Upper lobe of left lung (tissue), 6 donors: ENCODE results near the gene TLN1. TPM values are rescaled to one million over a fixed set of nuclear protein-coding genes. Genes with fewer than 3 reads are reported as not detected.

Experiments used
- ATAC-seq, 2 donors: fragments of 200-7000 bp; cut with Tn5 transposase; one replicate each; pipeline ENCODE4 v1.9.1; 2022; ENCODE audit warnings: mild to moderate bottlenecking in 2 of 2, moderate library complexity in 2 of 2; ENCODE audit not compliant: low FRiP score in 2 of 2
- DNase-seq, 2 donors: peaks; one replicate each; pipeline ENCODE4 v3.0.0-alpha.2; 2019 to 2020
- H3K27ac ChIP-seq, 4 donors: fragments of 200-600 bp; sonication (generic); one replicate each; pipeline ENCODE4 v1.5.1; 2016 to 2019
- H3K27me3 ChIP-seq, 4 donors: fragments of 200-600 bp; sonication (generic); one replicate each; pipeline ENCODE4 v1.5.1; 2017 to 2019
- H3K36me3 ChIP-seq, 4 donors: fragments of 200-600 bp; sonication (generic); one replicate each; pipeline ENCODE4 v1.5.1; 2016 to 2019
- H3K4me1 ChIP-seq, 4 donors: fragments of 200-600 bp; sonication (generic); one replicate each; pipeline ENCODE4 v1.5.1; 2018 to 2019
- H3K4me3 ChIP-seq, 4 donors: fragments of 200-600 bp; sonication (generic); one replicate each; pipeline ENCODE4 v1.5.1; 2017 to 2019; ENCODE audit warnings: mild to moderate bottlenecking in 2 of 4, moderate library complexity in 1 of 4
- H3K9me3 ChIP-seq, 4 donors: fragments of 200-600 bp; sonication (generic); one replicate each; pipeline ENCODE4 v1.5.1; 2018 to 2019
- CTCF ChIP-seq, 6 experiments: fragments of 450-650 bp in 4 of 6; fragments of 200-600 bp in 2 of 6; sonication (generic) in 2 of 6; IDR thresholded peaks; one replicate each; pipeline ENCODE4 v1.5.1; 2016 to 2019; ENCODE audit warnings: antibody characterized with exemption in 6 of 6
- EP300 ChIP-seq, 4 donors: sonication (generic); formaldehyde crosslinking; IDR thresholded peaks; one replicate each; pipeline ENCODE4 v1.5.1; 2017; ENCODE audit warnings: antibody characterized with exemption in 4 of 4, control low read depth in 2 of 4
- POLR2A ChIP-seq, 4 donors: fragments of 450-650 bp; IDR thresholded peaks; one replicate each; pipeline ENCODE4 v1.5.1; 2016 to 2017; ENCODE audit warnings: antibody characterized with exemption in 4 of 4, mild to moderate bottlenecking in 2 of 4
- POLR2AphosphoS5 ChIP-seq, 2 donors: sonication (generic); formaldehyde crosslinking; IDR thresholded peaks; one replicate each; pipeline ENCODE4 v1.5.1; 2017; ENCODE audit warnings: antibody characterized with exemption in 2 of 2
- WGBS, 2 donors: methylation state at CpG; one replicate each; pipeline ENCODE4 v1.1.5; 2017 to 2018; 5-methylcytosine and 5-hydroxymethylcytosine counted together
- total RNA-seq, 6 donors: library from RNA; depleted of rRNA in 4 of 6; stranded (reverse); fragments of >200 nt in 4 of 6; gene quantifications; one replicate each; pipeline versions ENCODE4 v1.1.0 to v1.2.1, GENCODE V29; 2016 to 2021
- donor health status: DM: no; HTN: no; CAD: no; lungs with moderate emphysema.
- donor health status: DM: no; HTN: yes; CAD: no; lungs with severe emphysema.

Gene TLN1
- total RNA-seq, 6 donors from 2014 or later: 237 to 557 (median 325) TPM

GRCh38 chr9:35666045-35666444, 66.0 kb downstream of the TLN1 start:
- no peaks in the 10 kb centered on the region for H3K27me3 ChIP-seq
- peaks cover 0 to 13% (median 1%) of the 10 kb centered on the region in 4 donors for H3K36me3 ChIP-seq
- no peaks in the 10 kb centered on the region for H3K9me3 ChIP-seq
- peaks cover 10 to 32% (median 17%) of the 10 kb centered on the region in 4 donors for H3K4me1 ChIP-seq
- no peak for ATAC-seq
- no peak overlapping the region for H3K4me3 ChIP-seq
- DNase-seq: no peak
- no peak for TF ChIP-seq EP300 (IDR thresholded peaks at IDR 0.05)
- no peak for TF ChIP-seq CTCF (IDR thresholded peaks at IDR 0.05)
- no peak for TF ChIP-seq POLR2A (IDR thresholded peaks at IDR 0.05)
- no peak for TF ChIP-seq POLR2AphosphoS5 (IDR thresholded peaks at IDR 0.05)
- H3K27ac ChIP-seq: no peak overlapping the region
- 79 to 93% methylated on average over 1 of the region's 1 CpG for WGBS, 2 donors

- H3K27ac ChIP-seq: peak overlapping the region; percentile 28 to 72 (median 69)
- no peak for ATAC-seq
- H3K36me3 ChIP-seq: peaks cover 0 to 19% (median 7%) of the 10 kb centered on the region in 4 donors
- no peak for DNase-seq
- H3K27me3 ChIP-seq: no peaks in the 10 kb centered on the region
- H3K4me3 ChIP-seq: peak overlapping the region; percentile 36 to 57 (median 51)
- TF ChIP-seq POLR2AphosphoS5 (IDR thresholded peaks at IDR 0.05) (no peak), POLR2A (IDR thresholded peaks at IDR 0.05) (no peak), EP300 (IDR thresholded peaks at IDR 0.05) (no peak), CTCF (IDR thresholded peaks at IDR 0.05) (no peak)
- H3K9me3 ChIP-seq: no peaks in the 10 kb centered on the region
- 30 to 31% methylated on average over 5 of the region's 5 CpGs for WGBS, 2 donors
- peaks cover 14 to 38% (median 21%) of the 10 kb centered on the region in 4 donors for H3K4me1 ChIP-seq
These were observed 66.5 kb downstream of the TLN1 start for GRCh38 chr9:35665471-35665818.

- Histone ChIP-seq H3K27ac (peak within 1 kb of the TSS; percentile 28 to 72 (median 69)), H3K4me1 (peaks cover 15 to 44% (median 24%) of the 10 kb centered on the region in 4 donors), H3K27me3 (no peaks in the 10 kb centered on the region), H3K36me3 (peaks cover 0 to 26% (median 12%) of the 10 kb centered on the region in 4 donors), H3K9me3 (no peaks in the 10 kb centered on the region), H3K4me3 (peak within 1 kb of the TSS; percentile 36 to 57 (median 51))
- TF ChIP-seq POLR2A (IDR thresholded peaks at IDR 0.05) (peak in 1 of 4 donors; percentile 60), EP300 (IDR thresholded peaks at IDR 0.05) (no peak), CTCF (IDR thresholded peaks at IDR 0.05) (peak in 1 of 6 experiments; percentile 39), POLR2AphosphoS5 (IDR thresholded peaks at IDR 0.05) (peak in 1 of 2 donors; percentile 44)
- ATAC-seq (peak; percentile 88 to 96), DNase-seq (peak; percentile 88 to 96)
- 0 to 12% methylated on average over 9 to 27 of the region's 58 CpGs for WGBS, 2 donors
These were observed 67.2 kb downstream of the TLN1 start, which contains the start of gene ARHGEF39 for GRCh38 chr9:35664531-35665470. Gene ARHGEF39 (minus strand): TSS chr9:35665195. CDS start chr9:35665169, 26 bp downstream.

- no peak for ATAC-seq
- peak overlapping the region in 2 of 4 donors; percentile 51 to 58 for H3K27ac ChIP-seq
These were observed 69.6 kb downstream of the TLN1 start for GRCh38 chr9:35662437-35662836.

More at GRCh38 chr9:35662437-35662836, 69.6 kb downstream of the TLN1 start:
- peak in 1 of 2 donors; percentile 24 for DNase-seq
- WGBS, 2 donors: 86 to 90% methylated on average over 7 of the region's 7 CpGs
- H3K4me3 ChIP-seq: no peak overlapping the region
- no peaks in the 10 kb centered on the region for H3K27me3 ChIP-seq
- H3K9me3 ChIP-seq: no peaks in the 10 kb centered on the region
- H3K36me3 ChIP-seq: peaks cover 0 to 26% (median 12%) of the 10 kb centered on the region in 4 donors
- TF ChIP-seq EP300 (IDR thresholded peaks at IDR 0.05) (no peak), POLR2A (IDR thresholded peaks at IDR 0.05) (no peak), POLR2AphosphoS5 (IDR thresholded peaks at IDR 0.05) (no peak), CTCF (IDR thresholded peaks at IDR 0.05) (no peak)
- peaks cover 25 to 56% (median 34%) of the 10 kb centered on the region in 4 donors for H3K4me1 ChIP-seq
